Calu3 (cell line): ENCODE data around the gene GPC3. TPM values are rescaled to one million over a fixed set of nuclear protein-coding genes. Genes with fewer than 3 reads are reported as not detected.

Experiments
- BruUV-seq: library from RNA; stranded (reverse); fragments of 400-500 nt; replicated peaks from 2 replicates; lab custom pipeline; 2021; lab: Mats Ljungman, UMichigan
- CTCF ChIA-PET: fragments of 300-600 bp; sonication (Branson Sonifier 250); formaldehyde crosslinking; loops from one replicate; lab custom pipeline; 2022; ENCODE audit warnings: antibody characterized with exemption; lab: Charles Lee
- DNase-seq: peaks from one replicate; pipeline ENCODE4 v3.0.0; 2022
- H3K27ac Mint-ChIP-seq: one replicate; pipeline ENCODE4 v1.8.0; 2022; ENCODE audit warnings: mixed read lengths; ENCODE audit not compliant: unreplicated experiment
- H3K27me3 Mint-ChIP-seq: one replicate; pipeline ENCODE4 v1.8.0; 2022; ENCODE audit warnings: mixed read lengths; ENCODE audit not compliant: unreplicated experiment
- H3K36me3 Mint-ChIP-seq: one replicate; pipeline ENCODE4 v1.8.0; 2022; ENCODE audit warnings: mild to moderate bottlenecking, moderate library complexity, mixed read lengths; ENCODE audit not compliant: insufficient read depth, unreplicated experiment
- H3K4me1 Mint-ChIP-seq: one replicate; pipeline ENCODE4 v1.8.0; 2022; ENCODE audit warnings: mild to moderate bottlenecking, low read depth, mixed read lengths; ENCODE audit not compliant: unreplicated experiment
- H3K4me3 Mint-ChIP-seq: one replicate; pipeline ENCODE4 v1.8.0; 2022; ENCODE audit warnings: mild to moderate bottlenecking, low read depth, moderate library complexity, mixed read lengths; ENCODE audit not compliant: unreplicated experiment
- H3K9me3 Mint-ChIP-seq: one replicate; pipeline ENCODE4 v1.8.0; 2022; ENCODE audit warnings: low read depth, mixed read lengths; ENCODE audit not compliant: unreplicated experiment
- intact Hi-C: fragments of 100-400 bp; cut with micrococcal nuclease; formaldehyde crosslinking; loops from one replicate; pipeline ENCODE4 v1.10.0; 2022; ENCODE audit not compliant: unreplicated experiment
- total RNA-seq: library from RNA; stranded (reverse); gene quantifications from 2 replicates; pipeline ENCODE4 v1.2.3, GENCODE V29; 2022
- TF ChIP-seq, protein P1 (sequence below): fragments of 200-600 bp; IDR thresholded peaks from one replicate; pipeline ENCODE4 v1.8.0; 2022; ENCODE audit warnings: antibody characterized with exemption; ENCODE audit not compliant: unreplicated experiment

GPC3 gene
- total RNA-seq, 1 experiment from 2014 or later = 2.3 TPM

DNA sequence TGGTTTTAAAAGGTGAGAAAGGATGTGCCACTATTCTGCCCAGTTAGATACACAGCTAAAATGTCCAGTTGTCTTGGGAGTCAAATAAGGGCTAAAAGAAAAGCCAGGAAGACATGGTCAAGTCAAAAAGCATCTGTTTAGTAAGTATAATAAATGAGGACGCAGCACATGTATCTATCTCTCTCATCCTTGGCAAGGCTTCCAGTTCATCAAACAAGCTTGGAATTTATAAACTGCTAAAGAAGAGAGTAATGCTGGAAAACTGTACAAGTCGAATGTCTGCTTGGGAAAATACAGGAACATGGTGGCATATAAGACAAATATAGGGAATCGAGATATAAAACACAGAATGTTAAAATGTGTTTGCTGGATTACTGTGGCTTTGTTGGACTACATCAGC is 106.7 kb downstream of the GPC3 start:
- Mint-ChIP-seq H3K36me3 (no peaks in the 10 kb centered on the region), H3K9me3 (no peaks in the 10 kb centered on the region), H3K27me3 (no peaks in the 10 kb centered on the region), H3K27ac (no peak overlapping the region), H3K4me3 (no peak overlapping the region), H3K4me1 (no peaks in the 10 kb centered on the region)
- intact Hi-C loops = no loop called here
- TF ChIP-seq, protein P1, sequence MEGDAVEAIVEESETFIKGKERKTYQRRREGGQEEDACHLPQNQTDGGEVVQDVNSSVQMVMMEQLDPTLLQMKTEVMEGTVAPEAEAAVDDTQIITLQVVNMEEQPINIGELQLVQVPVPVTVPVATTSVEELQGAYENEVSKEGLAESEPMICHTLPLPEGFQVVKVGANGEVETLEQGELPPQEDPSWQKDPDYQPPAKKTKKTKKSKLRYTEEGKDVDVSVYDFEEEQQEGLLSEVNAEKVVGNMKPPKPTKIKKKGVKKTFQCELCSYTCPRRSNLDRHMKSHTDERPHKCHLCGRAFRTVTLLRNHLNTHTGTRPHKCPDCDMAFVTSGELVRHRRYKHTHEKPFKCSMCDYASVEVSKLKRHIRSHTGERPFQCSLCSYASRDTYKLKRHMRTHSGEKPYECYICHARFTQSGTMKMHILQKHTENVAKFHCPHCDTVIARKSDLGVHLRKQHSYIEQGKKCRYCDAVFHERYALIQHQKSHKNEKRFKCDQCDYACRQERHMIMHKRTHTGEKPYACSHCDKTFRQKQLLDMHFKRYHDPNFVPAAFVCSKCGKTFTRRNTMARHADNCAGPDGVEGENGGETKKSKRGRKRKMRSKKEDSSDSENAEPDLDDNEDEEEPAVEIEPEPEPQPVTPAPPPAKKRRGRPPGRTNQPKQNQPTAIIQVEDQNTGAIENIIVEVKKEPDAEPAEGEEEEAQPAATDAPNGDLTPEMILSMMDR = no peak
- DNase-seq = no peak
- CTCF ChIA-PET = interaction anchor here (0.6 kb wide), 1 partner anchor 39 kb away, joined by 4 read pairs; no protein-coding TSS in a partner anchor
- BruUV-seq = no TSS peak

DNA sequence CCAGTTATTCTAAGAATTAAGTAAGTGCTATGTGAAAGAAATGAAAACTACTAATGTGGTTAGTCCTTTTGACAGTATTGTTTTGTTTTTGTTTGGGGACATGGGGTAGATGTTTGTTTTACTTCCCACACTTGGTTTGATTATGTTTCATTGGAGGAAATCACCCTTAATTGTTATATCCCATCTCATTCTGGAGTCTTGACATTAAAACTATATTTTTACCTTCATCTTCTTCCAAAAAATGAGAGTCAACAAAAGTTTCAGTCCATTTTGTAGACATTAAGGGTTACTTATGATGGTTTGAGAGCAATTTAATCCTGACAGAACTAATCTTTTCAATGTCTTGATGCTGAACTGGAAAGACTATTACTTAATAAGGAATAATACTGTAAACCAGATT is 108.7 kb downstream of the GPC3 start:
- Mint-ChIP-seq H3K9me3 (no peaks in the 10 kb centered on the region), H3K27me3 (no peaks in the 10 kb centered on the region), H3K27ac (no peak overlapping the region), H3K4me3 (no peak overlapping the region), H3K36me3 (no peaks in the 10 kb centered on the region), H3K4me1 (no peaks in the 10 kb centered on the region)
- intact Hi-C loops = no loop called here
- TF ChIP-seq, protein P1 = no peak
- BruUV-seq = no TSS peak
- DNase-seq = no peak
- CTCF ChIA-PET = no interaction called here

DNA sequence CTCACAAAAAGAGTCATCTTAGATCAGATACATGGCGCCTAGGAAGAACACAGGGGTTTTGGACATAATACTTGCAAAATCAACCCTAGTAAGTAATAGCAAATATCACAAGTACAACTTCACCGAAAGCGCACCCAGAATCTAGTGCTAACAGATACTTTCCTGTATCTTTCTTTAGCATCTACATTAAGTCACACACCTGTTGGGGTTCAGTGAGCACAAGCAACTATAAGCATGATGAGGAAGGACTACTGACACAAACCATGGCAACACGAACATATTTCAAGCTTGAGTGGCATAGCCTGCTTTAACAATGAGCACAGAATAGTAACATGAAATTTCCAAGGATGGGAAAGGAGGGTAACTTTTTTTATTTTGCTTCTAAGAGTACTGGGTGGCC is 116.1 kb downstream of the GPC3 start:
- CTCF ChIA-PET = no interaction called here
- intact Hi-C loops = no loop called here
- Mint-ChIP-seq H3K27me3 (no peaks in the 10 kb centered on the region), H3K4me1 (no peaks in the 10 kb centered on the region), H3K9me3 (no peaks in the 10 kb centered on the region), H3K27ac (no peak overlapping the region), H3K4me3 (no peak overlapping the region), H3K36me3 (no peaks in the 10 kb centered on the region)
- TF ChIP-seq, protein P1 = no peak
- no TSS peak for BruUV-seq
- no peak for DNase-seq

DNA sequence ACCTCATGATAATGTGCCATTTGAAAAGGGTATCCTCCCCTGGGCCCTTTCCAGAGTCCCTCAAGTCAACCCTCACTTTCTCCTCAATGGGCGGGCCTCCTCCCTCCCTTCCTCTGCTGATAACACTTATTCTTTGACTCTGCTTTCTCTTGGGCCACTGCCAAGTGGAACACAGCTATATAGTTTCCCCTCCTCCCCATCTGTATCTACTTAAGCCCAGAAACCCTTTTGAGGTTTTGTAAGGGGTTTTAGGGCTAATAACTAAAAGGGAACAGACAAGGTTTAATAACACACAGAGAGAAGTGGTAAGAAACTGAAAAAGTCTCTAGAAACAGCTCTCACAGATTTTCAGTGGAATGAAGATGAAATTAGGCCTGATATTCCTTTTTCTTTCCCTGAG is 116.7 kb downstream of the GPC3 start:
- H3K36me3 Mint-ChIP-seq = no peaks in the 10 kb centered on the region
- intact Hi-C loops = no loop called here
- H3K9me3 Mint-ChIP-seq = no peaks in the 10 kb centered on the region
- no peaks in the 10 kb centered on the region for H3K27me3 Mint-ChIP-seq
- no peak for DNase-seq
- no TSS peak for BruUV-seq
- no peak overlapping the region for H3K27ac Mint-ChIP-seq
- TF ChIP-seq, protein P1 = no peak
- no peaks in the 10 kb centered on the region for H3K4me1 Mint-ChIP-seq
- H3K4me3 Mint-ChIP-seq = no peak overlapping the region
- CTCF ChIA-PET = no interaction called here

DNA sequence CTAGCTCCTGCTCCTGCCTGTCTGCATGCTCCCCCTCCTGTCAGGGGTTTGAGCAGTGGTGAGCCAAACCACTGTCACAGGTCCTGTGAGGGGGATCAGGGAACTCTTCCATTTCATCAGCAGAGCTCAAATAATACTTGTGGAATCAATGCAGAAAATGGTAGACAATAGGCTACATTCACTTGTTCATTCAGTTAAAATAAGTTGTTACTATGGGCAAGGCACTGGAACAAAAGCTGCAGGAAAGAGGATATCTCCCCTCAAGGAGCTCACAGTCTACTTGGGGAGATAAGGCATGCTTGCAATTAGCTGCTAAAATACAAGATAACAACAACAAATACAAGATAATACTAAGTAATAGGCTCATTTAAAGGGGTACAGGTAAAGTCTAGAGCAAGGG is 117.1 kb downstream of the GPC3 start:
- CTCF ChIA-PET = no interaction called here
- Mint-ChIP-seq H3K4me3 (no peak overlapping the region), H3K9me3 (no peaks in the 10 kb centered on the region), H3K27me3 (no peaks in the 10 kb centered on the region), H3K27ac (no peak overlapping the region), H3K36me3 (no peaks in the 10 kb centered on the region), H3K4me1 (no peaks in the 10 kb centered on the region)
- intact Hi-C loops = no loop called here
- TF ChIP-seq, protein P1 = no peak
- BruUV-seq = no TSS peak
- no peak for DNase-seq
